ENCODE results near the gene RALGAPA1. TPM values are rescaled to one million over a fixed set of nuclear protein-coding genes. Genes with fewer than 3 reads are reported as not detected.
"Not testable (repeated sequence)": the region's sequence is repeated elsewhere in the genome, so short reads cannot be mapped to it uniquely, and the experiment has no call there.

The RALGAPA1 gene
- total and polyA plus RNA-seq, 7 donors: 10.2 to 89.9 (median 58.6) TPM

GRCh38 chr14:35741345-35742031, 67.6 kb downstream of the RALGAPA1 start:
- intact Hi-C loops (cut with DNase I): no loop called here
- H3K27me3 ChIP-seq: no peaks in the 10 kb centered on the region
- H3K4me1 ChIP-seq: no peaks in the 10 kb centered on the region
- 94 to 98% methylated on average over 3 of the region's 3 CpGs for WGBS, 2 donors
- TF ChIP-seq EP300 (IDR thresholded peaks at IDR 0.05) (no peak), CTCF (IDR thresholded peaks at IDR 0.05) (no peak), POLR2AphosphoS5 (IDR thresholded peaks at IDR 0.05) (no peak), POLR2A (IDR thresholded peaks at IDR 0.05) (no peak)
- no peak for DNase-seq
- no peak overlapping the region for H3K4me3 ChIP-seq
- peaks cover 0 to 82% (median 3%) of the 10 kb centered on the region in 4 donors for H3K36me3 ChIP-seq
- no peaks in the 10 kb centered on the region for H3K9me3 ChIP-seq
- no peak overlapping the region for H3K27ac ChIP-seq

- Histone ChIP-seq H3K4me3 (no peak overlapping the region), H3K9me3 (no peaks in the 10 kb centered on the region), H3K36me3 (peaks cover 0 to 83% (median 4%) of the 10 kb centered on the region in 4 donors), H3K27ac (no peak overlapping the region), H3K27me3 (no peaks in the 10 kb centered on the region), H3K4me1 (no peaks in the 10 kb centered on the region)
- TF ChIP-seq POLR2A (IDR thresholded peaks at IDR 0.05): no peak
- TF ChIP-seq CTCF (IDR thresholded peaks at IDR 0.05): no peak
- TF ChIP-seq EP300 (IDR thresholded peaks at IDR 0.05): no peak
- TF ChIP-seq POLR2AphosphoS5 (IDR thresholded peaks at IDR 0.05): no peak
- 95 to 98% methylated on average over 1 of the region's 1 CpG for WGBS, 2 donors
- intact Hi-C loops (cut with DNase I): no loop called here
- no peak for DNase-seq
These were observed 68.9 kb downstream of the RALGAPA1 start for GRCh38 chr14:35740215-35740614.

DNA sequence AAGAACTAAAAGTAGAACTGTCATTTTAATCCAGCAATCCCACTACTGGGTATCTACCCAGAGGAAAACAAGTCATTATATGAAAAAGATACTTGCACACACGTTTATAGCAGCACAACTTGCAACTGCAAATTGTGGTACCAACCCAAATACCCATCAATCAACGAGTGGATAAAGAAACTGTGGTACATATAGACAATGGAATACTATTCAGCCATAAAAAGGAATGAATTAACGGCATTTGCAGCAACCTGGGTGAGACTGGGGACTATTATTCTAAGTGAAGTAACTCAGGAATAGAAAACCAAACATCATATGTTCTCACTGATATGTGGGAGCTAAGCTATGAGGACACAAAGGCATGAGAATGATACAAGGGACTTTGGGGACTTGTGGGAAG, 73.9 kb downstream of the RALGAPA1 start:
- WGBS, 2 donors: 96% methylated on average over 3 of the region's 3 CpGs
- H3K4me1 ChIP-seq; intact Hi-C loops (cut with DNase I); H3K27ac ChIP-seq; DNase-seq; H3K4me3 ChIP-seq; H3K27me3 ChIP-seq; H3K9me3 ChIP-seq: not testable (repeated sequence)
- H3K36me3 ChIP-seq: peaks cover 3 to 59% (median 5%) of the 10 kb centered on the region in 4 donors

DNA sequence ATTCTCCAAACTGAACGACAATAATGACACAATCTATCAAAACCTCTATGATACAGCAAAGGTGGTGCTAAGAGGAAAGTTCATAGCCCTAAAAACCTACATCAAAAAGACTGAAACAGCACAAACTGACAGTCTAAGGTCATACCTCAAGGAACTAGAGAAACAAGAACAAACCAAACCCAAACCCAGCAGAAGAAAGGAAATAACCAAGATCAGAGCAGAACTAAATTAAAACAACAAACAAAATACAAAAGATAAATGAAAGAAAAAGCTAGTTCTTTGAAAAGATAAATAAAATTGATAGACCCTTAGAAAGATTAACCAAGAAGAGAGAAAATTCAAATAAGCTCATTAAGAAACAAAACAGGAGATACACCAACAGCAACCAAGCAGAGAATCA, 75.6 kb downstream of the RALGAPA1 start:
- H3K9me3 ChIP-seq; H3K4me3 ChIP-seq; H3K27me3 ChIP-seq; DNase-seq; intact Hi-C loops (cut with DNase I); H3K4me1 ChIP-seq; H3K27ac ChIP-seq: not testable (repeated sequence)
- WGBS, 2 donors: 84 to 92% methylated on average over 1 of the region's 1 CpG
- H3K36me3 ChIP-seq: peaks cover 0 to 56% (median 8%) of the 10 kb centered on the region in 4 donors

DNA sequence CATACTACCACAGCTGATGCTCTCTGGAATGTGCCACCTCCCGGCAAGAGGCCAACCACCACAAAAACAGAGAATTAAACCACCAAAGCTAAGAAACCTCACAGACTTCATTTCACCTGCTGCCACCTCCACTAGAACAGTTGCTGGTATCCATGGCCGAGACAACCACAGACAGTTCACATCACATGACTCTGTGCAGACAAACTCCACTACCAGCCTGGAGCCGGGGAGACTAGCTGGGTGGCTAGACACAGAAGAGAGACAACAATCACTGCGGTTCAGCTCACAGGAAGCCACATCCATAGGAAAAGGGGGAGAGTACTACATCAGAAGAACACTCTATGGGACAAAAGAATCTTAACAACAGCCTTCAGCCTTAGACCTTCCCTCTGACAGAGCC, 78.2 kb downstream of the RALGAPA1 start:
- intact Hi-C loops (cut with DNase I): no loop called here
- no peaks in the 10 kb centered on the region for H3K9me3 ChIP-seq
- H3K4me1 ChIP-seq: no peaks in the 10 kb centered on the region
- no peak for DNase-seq
- peaks cover 0 to 44% (median 12%) of the 10 kb centered on the region in 4 donors for H3K36me3 ChIP-seq
- WGBS, 2 donors: 93 to 96% methylated on average over 4 of the region's 4 CpGs
- H3K4me3 ChIP-seq: no peak overlapping the region
- TF ChIP-seq EP300 (IDR thresholded peaks at IDR 0.05): no peak
- no peak for TF ChIP-seq CTCF (IDR thresholded peaks at IDR 0.05)
- TF ChIP-seq POLR2AphosphoS5 (IDR thresholded peaks at IDR 0.05): no peak
- TF ChIP-seq POLR2A (IDR thresholded peaks at IDR 0.05): no peak
- H3K27ac ChIP-seq: no peak overlapping the region
- H3K27me3 ChIP-seq: no peaks in the 10 kb centered on the region

GRCh38 chr14:35727764-35728163, 81.3 kb downstream of the RALGAPA1 start:
- Histone ChIP-seq H3K4me3 (no peak overlapping the region), H3K9me3 (no peaks in the 10 kb centered on the region), H3K27me3 (no peaks in the 10 kb centered on the region), H3K4me1 (no peaks in the 10 kb centered on the region), H3K36me3 (peaks cover 0 to 41% (median 9%) of the 10 kb centered on the region in 4 donors), H3K27ac (no peak overlapping the region)
- 79 to 88% methylated on average over 2 of the region's 2 CpGs for WGBS, 2 donors
- intact Hi-C loops (cut with DNase I): no loop called here
- no peak for DNase-seq
- TF ChIP-seq POLR2A (IDR thresholded peaks at IDR 0.05) (no peak), EP300 (IDR thresholded peaks at IDR 0.05) (no peak), CTCF (IDR thresholded peaks at IDR 0.05) (no peak), POLR2AphosphoS5 (IDR thresholded peaks at IDR 0.05) (no peak)

All from sigmoid colon (tissue), 7 donors.